Gastrocnemius medialis (tissue), 4 donors: ENCODE data around the gene RNASEL. TPM values are rescaled to one million over a fixed set of nuclear protein-coding genes. Genes with fewer than 3 reads are reported as not detected.

ENCODE experiments used
- ATAC-seq, 2 donors: fragments of 150-250 bp; one replicate each; pipeline ENCODE4 v1.9.1; 2016
- DNase-seq, 2 donors: peaks; one replicate each; pipeline ENCODE4 v3.0.0-alpha.2; 2019
- H3K27ac ChIP-seq, 4 donors: fragments of 200-600 bp; sonication (generic); 1 replicate in 1 of 4; 2 replicates in 3 of 4; pipeline ENCODE4 v1.5.1; 2016 to 2018; ENCODE audit warnings: mild to moderate bottlenecking in 2 of 4, moderate library complexity in 1 of 4
- H3K27me3 ChIP-seq, 3 donors: fragments of 200-600 bp; sonication (generic) in 2 of 3; 1 replicate in 1 of 3; 2 replicates in 2 of 3; pipeline versions ENCODE4 v1.5.1 to v1.6.0; 2016 to 2019; ENCODE audit warnings: mild to moderate bottlenecking in 1 of 3, moderate library complexity in 1 of 3
- H3K36me3 ChIP-seq, 2 donors: fragments of 200-600 bp; sonication (generic) in 1 of 2; one replicate each; pipeline ENCODE4 v1.5.1; 2017 to 2018
- H3K4me1 ChIP-seq, 2 donors: fragments of 200-600 bp; sonication (generic) in 1 of 2; one replicate each; pipeline ENCODE4 v1.5.1; 2016 to 2017; ENCODE audit warnings: mild to moderate bottlenecking in 2 of 2
- H3K4me3 ChIP-seq, 4 donors: fragments of 200-600 bp; sonication (generic) in 3 of 4; 1 replicate in 1 of 4; 2 replicates in 3 of 4; pipeline ENCODE4 v1.5.1; 2016 to 2019; ENCODE audit warnings: mild to moderate bottlenecking in 2 of 4
- H3K9me3 ChIP-seq, 3 donors: fragments of 200-600 bp; sonication (generic) in 2 of 3; 1 replicate in 1 of 3; 2 replicates in 2 of 3; pipeline ENCODE4 v1.5.1; 2016 to 2019
- CTCF ChIP-seq, 5 experiments: fragments of 450-650 bp in 3 of 5; fragments of 200-600 bp in 2 of 5; sonication (generic) in 2 of 5; IDR thresholded peaks in 4 of 5; conservative IDR thresholded peaks in 1 of 5; 1 replicate in 4 of 5; 2 replicates in 1 of 5; pipeline ENCODE4 v1.5.1; 2016 to 2019; ENCODE audit warnings: antibody characterized with exemption in 5 of 5, mild to moderate bottlenecking in 3 of 5, moderate library complexity in 3 of 5
- POLR2A ChIP-seq, 2 donors: fragments of 450-650 bp; IDR thresholded peaks; one replicate each; pipeline ENCODE4 v1.6.1; 2017; ENCODE audit warnings: antibody characterized with exemption in 2 of 2, mild to moderate bottlenecking in 2 of 2, moderate library complexity in 2 of 2
- in situ Hi-C, 4 donors: fragments of 200-750 bp; cut with MboI; loops; one replicate each; pipeline versions ENCODE4 v1.15.0 to v1.8.0; 2017; ENCODE audit warnings: low sequenced_read_pairs in 4 of 4
- intact Hi-C: fragments of 100-400 bp; cut with DNase I; formaldehyde crosslinking; loops from one replicate; pipeline ENCODE4 v1.15.1; 2023; ENCODE audit warnings: low total_unique reads
- total RNA-seq, 4 donors: library from RNA; depleted of rRNA; stranded (reverse); fragments of >200 nt; gene quantifications; one replicate each; pipeline versions ENCODE4 v1.1.0 to v1.2.3, GENCODE V29; 2016

RNASEL gene
- total RNA-seq, 4 donors from 2014 or later = 0.51 to 4.4 (median 2.4) TPM

GRCh38 chr1:182598296-182598695 lies 9.2 kb upstream of the RNASEL start:
- in situ Hi-C loops (loop anchor here (5.0 to 25.0 kb wide), 4 partner anchors 184 to 513 kb away; partner anchors contain the start of gene NPL (in 2 of the 4)), intact Hi-C loops (no loop called here)
- no peak overlapping the region for H3K4me3 ChIP-seq

GRCh38 chr1:182596934-182597333 lies 7.9 kb upstream of the RNASEL start:
- Histone ChIP-seq H3K4me3 (no peak overlapping the region), H3K9me3 (no peaks in the 10 kb centered on the region), H3K36me3 (no peaks in the 10 kb centered on the region), H3K27me3 (no peaks in the 10 kb centered on the region), H3K4me1 (peaks cover 10 to 12% of the 10 kb centered on the region in 2 donors), H3K27ac (no peak overlapping the region)
- no peak for DNase-seq
- no peak for ATAC-seq
- in situ Hi-C loops (loop anchor here (5.0 to 25.0 kb wide), 4 partner anchors 185 to 512 kb away; partner anchors contain the start of gene NPL (in 2 of the 4)), intact Hi-C loops (no loop called here)
- TF ChIP-seq CTCF (IDR thresholded peaks at IDR 0.05 in 4 of 5, conservative IDR thresholded peaks at IDR 0.05 in 1 of 5) (no peak), POLR2A (IDR thresholded peaks at IDR 0.05) (no peak)

More at GRCh38 chr1:182598296-182598695, 9.2 kb upstream of the RNASEL start:
- H3K27me3 ChIP-seq = no peaks in the 10 kb centered on the region
- H3K36me3 ChIP-seq = no peaks in the 10 kb centered on the region
- TF ChIP-seq POLR2A (IDR thresholded peaks at IDR 0.05) (no peak), CTCF (IDR thresholded peaks at IDR 0.05 in 4 of 5, conservative IDR thresholded peaks at IDR 0.05 in 1 of 5) (no peak)
- no peak for DNase-seq
- no peak overlapping the region for H3K27ac ChIP-seq
- no peaks in the 10 kb centered on the region for H3K9me3 ChIP-seq
- no peak for ATAC-seq
- H3K4me1 ChIP-seq = peaks cover 13 to 16% of the 10 kb centered on the region in 2 donors

- peak; percentile 47 to 80 (median 69) for TF ChIP-seq CTCF (IDR thresholded peaks at IDR 0.05 in 4 of 5, conservative IDR thresholded peaks at IDR 0.05 in 1 of 5)
- no peak for TF ChIP-seq POLR2A (IDR thresholded peaks at IDR 0.05)
- Histone ChIP-seq H3K27me3 (no peaks in the 10 kb centered on the region), H3K4me3 (no peak overlapping the region), H3K4me1 (peaks cover 1 to 4% of the 10 kb centered on the region in 2 donors), H3K36me3 (no peaks in the 10 kb centered on the region), H3K9me3 (no peaks in the 10 kb centered on the region), H3K27ac (no peak overlapping the region)
- intact Hi-C loops = no loop called here
- in situ Hi-C loops = loop anchor here (5.0 to 25.0 kb wide), 4 partner anchors 187 to 511 kb away; partner anchors contain the start of gene NPL (in 2 of the 4)
- peak; percentile 33 to 51 for DNase-seq
- ATAC-seq = peak; percentile 58 to 78
Measured at GRCh38 chr1:182595641-182596240, 6.7 kb upstream of the RNASEL start.

- Histone ChIP-seq H3K27ac (no peak overlapping the region), H3K36me3 (no peaks in the 10 kb centered on the region), H3K4me1 (no peaks in the 10 kb centered on the region), H3K9me3 (no peaks in the 10 kb centered on the region), H3K27me3 (no peaks in the 10 kb centered on the region), H3K4me3 (no peak overlapping the region)
- ATAC-seq (no peak), DNase-seq (no peak)
- in situ Hi-C loops = loop anchor here (10.0 to 25.0 kb wide), 2 partner anchors 503 to 505 kb away; no protein-coding TSS in a partner anchor
- intact Hi-C loops = no loop called here
- no peak for TF ChIP-seq CTCF (IDR thresholded peaks at IDR 0.05 in 4 of 5, conservative IDR thresholded peaks at IDR 0.05 in 1 of 5)
- no peak for TF ChIP-seq POLR2A (IDR thresholded peaks at IDR 0.05)
Measured at GRCh38 chr1:182589931-182590330, 875 bp upstream of the RNASEL start.
